HCT116 (cell line): ENCODE results near the gene OPCML. TPM values are rescaled to one million over a fixed set of nuclear protein-coding genes. Genes with fewer than 3 reads are reported as not detected.

ENCODE experiments used
- ATAC-seq: fragments of 200-7000 bp; cut with Tn5 transposase; 2 replicates; pipeline ENCODE4 v1.9.1; 2020; ENCODE audit warnings: mild to moderate bottlenecking, moderate library complexity
- BruUV-seq: library from RNA; stranded (reverse); fragments of 400-500 nt; replicated peaks from 2 replicates; lab custom pipeline; 2021; lab: Mats Ljungman, UMichigan
- CTCF ChIA-PET: fragments of 300-600 bp; sonication (Branson Sonifier 250); formaldehyde crosslinking; loops from one replicate; lab custom pipeline; 2021; ENCODE audit warnings: antibody characterized with exemption; lab: Charles Lee
- POLR2A ChIA-PET: fragments of 300-600, 350-600 bp; sonication (Branson Sonifier 250); formaldehyde crosslinking; loops from one replicate; lab custom pipeline; 2021; ENCODE audit warnings: antibody characterized with exemption; lab: Charles Lee
- RAD21 ChIA-PET, 2 experiments: fragments of 300-600 bp; sonication (Branson Sonifier 250); formaldehyde crosslinking; loops; one replicate each; lab custom pipeline; 2023; ENCODE audit warnings: low total read pairs in 2 of 2; ENCODE audit not compliant: uncharacterized antibody in 2 of 2, unreplicated experiment in 2 of 2, low non-redundant PET in 1 of 2; lab: Charles Lee
- DNase-seq: peaks from one replicate; pipeline ENCODE4 v3.0.0-alpha.2; 2010; ENCODE audit warnings: low read depth, low spot score
- H2AFZ ChIP-seq: fragments of 200-600 bp; shearing (Covaris generic), sonication (generic); 2 replicates; pipeline ENCODE4 v1.6.1; 2017; ENCODE audit warnings: low read depth, mixed run types, mixed read lengths, antibody characterized with exemption, low read length; ENCODE audit not compliant: poor library complexity, severe bottlenecking
- H3K27ac ChIP-seq: 2 replicates; pipeline ENCODE4 v1.5.1; 2012; ENCODE audit warnings: low read depth, low read length
- H3K27me3 ChIP-seq: fragments of 200-600 bp; sonication (generic); 2 replicates; pipeline ENCODE4 v1.6.1; 2016; ENCODE audit warnings: mixed run types, low read length, mixed read lengths; ENCODE audit not compliant: insufficient read depth
- H3K36me3 ChIP-seq, 2 experiments: fragments of 200-500 bp in 1 of 2; fragments of 200-600 bp in 1 of 2; sonication (Bioruptor generic) in 1 of 2; sonication (generic) in 1 of 2; 2 replicates each; pipeline versions ENCODE4 v1.5.1 to v1.6.1; 2014 to 2016; ENCODE audit warnings: low read length in 2 of 2, inconsistent platforms in 1 of 2, mixed read lengths in 1 of 2, mixed run types in 1 of 2; ENCODE audit not compliant: insufficient read depth in 2 of 2, control insufficient read depth in 1 of 2
- H3K4me1 ChIP-seq, 2 experiments: fragments of 200-600 bp in 1 of 2; sonication (generic) in 1 of 2; 2 replicates each; pipeline versions ENCODE4 v1.5.1 to v1.6.1; 2012 to 2017; ENCODE audit warnings: low read length in 2 of 2, inconsistent platforms in 1 of 2, mild to moderate bottlenecking in 1 of 2, mixed read lengths in 1 of 2, mixed run types in 1 of 2, moderate library complexity in 1 of 2; ENCODE audit not compliant: insufficient read depth in 2 of 2, control insufficient read depth in 1 of 2
- H3K4me2 ChIP-seq: fragments of 200-600 bp; sonication (generic); 2 replicates; pipeline ENCODE4 v1.6.1; 2017; ENCODE audit warnings: mixed run types, low read length, mixed read lengths
- H3K4me3 ChIP-seq, 2 experiments: fragments of 200-600 bp in 1 of 2; sonication (generic) in 1 of 2; replicated peaks in 1 of 2; 2 replicates each; pipeline ENCODE4 v1.5.1; 2011 to 2016; ENCODE audit warnings: low read length in 2 of 2, control low read depth in 1 of 2, low read depth in 1 of 2, mild to moderate bottlenecking in 1 of 2, mixed read lengths in 1 of 2, mixed run types in 1 of 2
- H3K79me2 ChIP-seq: fragments of 200-600 bp; sonication (generic); 2 replicates; pipeline ENCODE4 v1.6.1; 2017; ENCODE audit warnings: mild to moderate bottlenecking, mixed run types, low read length, moderate library complexity, mixed read lengths; ENCODE audit not compliant: insufficient read depth
- H3K9ac ChIP-seq: fragments of 200-600 bp; sonication (generic); 2 replicates; pipeline ENCODE4 v1.6.1; 2016; ENCODE audit warnings: low read length, mixed read lengths
- H3K9me2 ChIP-seq: fragments of 200-600 bp; sonication (generic), shearing (Covaris generic); 2 replicates; pipeline ENCODE4 v1.6.1; 2017; ENCODE audit warnings: mixed run types, mild to moderate bottlenecking, moderate library complexity; ENCODE audit not compliant: insufficient read depth
- H3K9me3 ChIP-seq, 2 experiments: fragments of 200-500 bp in 1 of 2; fragments of 200-600 bp in 1 of 2; sonication (Bioruptor generic) in 1 of 2; sonication (generic) in 1 of 2; 2 replicates each; pipeline ENCODE4 v1.6.1; 2014 to 2017; ENCODE audit warnings: low read length in 2 of 2, mixed read lengths in 2 of 2, inconsistent platforms in 1 of 2, low read depth in 1 of 2, mild to moderate bottlenecking in 1 of 2, mixed run types in 1 of 2, moderate library complexity in 1 of 2; ENCODE audit not compliant: control insufficient read depth in 1 of 2, insufficient read depth in 1 of 2
- H4K20me1 ChIP-seq: fragments of 200-600 bp; sonication (generic), shearing (Covaris generic); 2 replicates; pipeline ENCODE4 v1.6.1; 2017; ENCODE audit warnings: mixed run types, mild to moderate bottlenecking, moderate library complexity; ENCODE audit not compliant: insufficient read depth
- ATF3 ChIP-seq: IDR thresholded peaks from 2 replicates; pipeline ENCODE4 v1.6.1; 2012
- REST ChIP-seq: IDR thresholded peaks from 2 replicates; pipeline ENCODE4 v1.6.1; 2012; ENCODE audit warnings: low read depth
- intact Hi-C: fragments of 100-400 bp; cut with micrococcal nuclease; formaldehyde crosslinking; loops from 2 replicates; pipeline ENCODE4 v1.10.0; 2022
- total RNA-seq: library from RNA; stranded (reverse); gene quantifications from one replicate; pipeline ENCODE4 v1.2.1, GENCODE V29; 2021; ENCODE audit not compliant: unreplicated experiment
- TF ChIP-seq, protein P1 (sequence below), 3 experiments: fragments of 200-600 bp in 1 of 3; sonication (generic) in 1 of 3; IDR thresholded peaks in 2 of 3; conservative IDR thresholded peaks in 1 of 3; 2 replicates each; pipeline ENCODE4 v1.5.1; 2012 to 2017; ENCODE audit warnings: low read depth in 2 of 3, low read length in 2 of 3, antibody characterized with exemption in 1 of 3, borderline replicate concordance in 1 of 3, control low read depth in 1 of 3, mild to moderate bottlenecking in 1 of 3, mixed read lengths in 1 of 3, mixed run types in 1 of 3, moderate library complexity in 1 of 3; ENCODE audit not compliant: insufficient read depth in 1 of 3

Gene OPCML
- total RNA-seq, 1 experiment from 2014 or later, result not detected

- CTCF ChIA-PET, result no interaction called here
Observed at GRCh38 chr11:132531921-132532320, 1000.4 kb downstream of the OPCML start.

More at GRCh38 chr11:132531921-132532320, 1000.4 kb downstream of the OPCML start:
- no TSS peak for BruUV-seq
- H3K27me3 ChIP-seq, result no peaks in the 10 kb centered on the region
- no peak for ATAC-seq
- H3K27ac ChIP-seq, result no peak overlapping the region
- H3K9me3 ChIP-seq, result peaks cover 0 to 40% of the 10 kb centered on the region in 2 experiments; a peak in 2 of 4 replicates
- TF ChIP-seq REST (no peak), ATF3 (no peak)
- TF ChIP-seq, protein P1, sequence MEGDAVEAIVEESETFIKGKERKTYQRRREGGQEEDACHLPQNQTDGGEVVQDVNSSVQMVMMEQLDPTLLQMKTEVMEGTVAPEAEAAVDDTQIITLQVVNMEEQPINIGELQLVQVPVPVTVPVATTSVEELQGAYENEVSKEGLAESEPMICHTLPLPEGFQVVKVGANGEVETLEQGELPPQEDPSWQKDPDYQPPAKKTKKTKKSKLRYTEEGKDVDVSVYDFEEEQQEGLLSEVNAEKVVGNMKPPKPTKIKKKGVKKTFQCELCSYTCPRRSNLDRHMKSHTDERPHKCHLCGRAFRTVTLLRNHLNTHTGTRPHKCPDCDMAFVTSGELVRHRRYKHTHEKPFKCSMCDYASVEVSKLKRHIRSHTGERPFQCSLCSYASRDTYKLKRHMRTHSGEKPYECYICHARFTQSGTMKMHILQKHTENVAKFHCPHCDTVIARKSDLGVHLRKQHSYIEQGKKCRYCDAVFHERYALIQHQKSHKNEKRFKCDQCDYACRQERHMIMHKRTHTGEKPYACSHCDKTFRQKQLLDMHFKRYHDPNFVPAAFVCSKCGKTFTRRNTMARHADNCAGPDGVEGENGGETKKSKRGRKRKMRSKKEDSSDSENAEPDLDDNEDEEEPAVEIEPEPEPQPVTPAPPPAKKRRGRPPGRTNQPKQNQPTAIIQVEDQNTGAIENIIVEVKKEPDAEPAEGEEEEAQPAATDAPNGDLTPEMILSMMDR (IDR thresholded peaks at IDR 0.05 in 2 of 3, conservative IDR thresholded peaks at IDR 0.05 in 1 of 3; ENCODE audit: borderline replicate concordance in 1 of 3, insufficient read depth in 1 of 3, low read depth in 2 of 3, low read length in 2 of 3), result no peak
- no peaks in the 10 kb centered on the region for H3K4me1 ChIP-seq
- H3K9ac ChIP-seq, result no peak overlapping the region
- H3K4me3 ChIP-seq, result no peak overlapping the region
- H3K36me3 ChIP-seq, result no peaks in the 10 kb centered on the region
- no peak overlapping the region for H3K4me2 ChIP-seq
- no peaks in the 10 kb centered on the region for H4K20me1 ChIP-seq
- no peaks in the 10 kb centered on the region for H3K9me2 ChIP-seq
- ChIA-PET RAD21 (no interaction called here), POLR2A (no interaction called here)
- intact Hi-C loops, result no loop called here
- DNase-seq, result no peak
- no peak overlapping the region for H2AFZ ChIP-seq
- no peaks in the 10 kb centered on the region for H3K79me2 ChIP-seq
